Neural cell (in vitro differentiated cells): ENCODE data around the gene TAX1BP3. TPM values are rescaled to one million over a fixed set of nuclear protein-coding genes. Genes with fewer than 3 reads are reported as not detected.

Experiments used
- H2AFZ ChIP-seq: fragments of 200-600, 300-800 bp; sonication (generic), shearing (Covaris generic); 2 replicates; pipeline ENCODE4 v1.6.0; 2014; ENCODE audit warnings: low read depth, mild to moderate bottlenecking, antibody characterized with exemption, low read length, moderate library complexity
- H3F3A ChIP-seq: fragments of 200-600 bp; shearing (Covaris generic); 2 replicates; pipeline ENCODE4 v1.6.1; 2016; ENCODE audit warnings: mild to moderate bottlenecking, moderate library complexity, mixed read lengths, antibody characterized with exemption, low read length; ENCODE audit not compliant: insufficient read depth, poor library complexity, severe bottlenecking
- H3K27ac ChIP-seq: fragments of 200-600, 300-800 bp; sonication (generic), shearing (Covaris generic); 2 replicates; pipeline ENCODE4 v1.5.1; 2014; ENCODE audit warnings: mild to moderate bottlenecking, low read length, moderate library complexity
- H3K27me3 ChIP-seq: fragments of 300-800, 200-600 bp; sonication (generic), shearing (Covaris generic); 2 replicates; pipeline ENCODE4 v1.6.0; 2014; ENCODE audit warnings: mild to moderate bottlenecking, low read depth, low read length, moderate library complexity; ENCODE audit not compliant: insufficient read depth
- H3K36me3 ChIP-seq: fragments of 300-800, 200-600 bp; sonication (generic), shearing (Covaris generic); 2 replicates; pipeline ENCODE4 v1.5.1; 2014; ENCODE audit warnings: mild to moderate bottlenecking, antibody characterized with exemption, low read length, moderate library complexity; ENCODE audit not compliant: insufficient read depth
- H3K4me2 ChIP-seq: fragments of 300-800, 200-600 bp; sonication (generic), shearing (Covaris generic); 2 replicates; pipeline ENCODE4 v1.6.0; 2014; ENCODE audit warnings: mild to moderate bottlenecking, low read length
- H3K4me3 ChIP-seq: fragments of 300-800, 200-600 bp; sonication (generic), shearing (Covaris generic); 2 replicates; pipeline ENCODE4 v1.5.1; 2014; ENCODE audit warnings: mild to moderate bottlenecking, low read length, moderate library complexity
- H3K79me2 ChIP-seq: fragments of 200-600 bp; shearing (Covaris generic); replicated peaks from 2 replicates; pipeline ENCODE4 v1.6.0; 2014; ENCODE audit warnings: mild to moderate bottlenecking, low read length, moderate library complexity; ENCODE audit not compliant: insufficient read depth
- H3K9ac ChIP-seq: fragments of 300-800, 200-600 bp; sonication (generic), shearing (Covaris generic); 2 replicates; pipeline ENCODE4 v1.6.1; 2016; ENCODE audit warnings: mild to moderate bottlenecking, low read length, mixed read lengths
- H3K9me2 ChIP-seq: fragments of 200-600 bp; shearing (Covaris generic); 2 replicates; pipeline ENCODE4 v1.6.1; 2016; ENCODE audit warnings: mild to moderate bottlenecking, low read length, mixed read lengths; ENCODE audit not compliant: insufficient read depth
- H3K9me3 ChIP-seq: fragments of 200-600, 300-800 bp; sonication (generic), shearing (Covaris generic); 2 replicates; pipeline ENCODE4 v1.6.1; 2016; ENCODE audit warnings: mild to moderate bottlenecking, mixed run types, low read length, moderate library complexity, mixed read lengths
- H4K20me1 ChIP-seq: fragments of 200-600 bp; shearing (Covaris generic); 2 replicates; pipeline ENCODE4 v1.6.1; 2016; ENCODE audit warnings: mild to moderate bottlenecking, mixed run types; ENCODE audit not compliant: insufficient read depth
- CTCF ChIP-seq: fragments of 450-650 bp; IDR thresholded peaks from 2 replicates; pipeline ENCODE4 v1.5.1; 2014; ENCODE audit warnings: antibody characterized with exemption, mild to moderate bottlenecking, moderate library complexity; ENCODE audit not compliant: poor library complexity, severe bottlenecking
- EP300 ChIP-seq: fragments of 450-650 bp; conservative IDR thresholded peaks from 2 replicates; pipeline ENCODE4 v1.6.1; 2014; ENCODE audit warnings: antibody characterized with exemption, mild to moderate bottlenecking, moderate library complexity; ENCODE audit not compliant: poor library complexity, severe bottlenecking
- EZH2 ChIP-seq: fragments of 200-600, 300-800 bp; shearing (Covaris generic), sonication (generic); IDR thresholded peaks from 2 replicates; pipeline ENCODE4 v1.6.1; 2014; ENCODE audit warnings: antibody characterized with exemption, low read length, borderline replicate concordance, mild to moderate bottlenecking; ENCODE audit not compliant: insufficient read depth, poor library complexity, severe bottlenecking
- MXI1 ChIP-seq: fragments of 450-650 bp; conservative IDR thresholded peaks from 2 replicates; pipeline ENCODE4 v1.6.1; 2014; ENCODE audit warnings: antibody characterized with exemption, mild to moderate bottlenecking; ENCODE audit not compliant: poor library complexity, severe bottlenecking
- POLR2AphosphoS5 ChIP-seq: IDR thresholded peaks from 2 replicates; pipeline ENCODE4 v1.6.1; 2012
- RAD21 ChIP-seq: fragments of 450-650 bp; conservative IDR thresholded peaks from 2 replicates; pipeline ENCODE4 v1.6.1; 2014; ENCODE audit warnings: antibody characterized with exemption, mild to moderate bottlenecking, moderate library complexity
- REST ChIP-seq: IDR thresholded peaks from 2 replicates; pipeline ENCODE4 v1.6.1; 2012; ENCODE audit warnings: borderline replicate concordance
- SMC3 ChIP-seq: fragments of 450-650 bp; conservative IDR thresholded peaks from 2 replicates; pipeline ENCODE4 v1.6.1; 2014; ENCODE audit warnings: antibody characterized with exemption, mild to moderate bottlenecking, moderate library complexity; ENCODE audit not compliant: poor library complexity
- TAF1 ChIP-seq: IDR thresholded peaks from 2 replicates; pipeline ENCODE4 v1.6.1; 2012; ENCODE audit warnings: low read depth
- polyA plus RNA-seq: library from polyadenylated mRNA; depleted of rRNA; stranded (reverse); fragments of >200 nt; gene quantifications from 2 replicates; pipeline ENCODE4 v1.2.3, GENCODE V29; 2014

Gene TAX1BP3
- polyA plus RNA-seq, 1 donor from 2014 or later, result 79.2 TPM

GRCh38 chr17:3657588-3657869 is 10.8 kb downstream of the TAX1BP3 start:
- Histone ChIP-seq H3K9ac (no peak overlapping the region), H3K79me2 (no peaks in the 10 kb centered on the region), H3K27ac (no peak overlapping the region), H3K27me3 (no peaks in the 10 kb centered on the region), H3K9me3 (no peaks in the 10 kb centered on the region), H3K4me2 (no peak overlapping the region), H3K36me3 (no peaks in the 10 kb centered on the region), H2AFZ (no peak overlapping the region), H3F3A (no peaks in the 10 kb centered on the region), H3K4me3 (no peak overlapping the region), H4K20me1 (no peaks in the 10 kb centered on the region), H3K9me2 (no peaks in the 10 kb centered on the region)
- TF ChIP-seq POLR2AphosphoS5, result no peak
- TF ChIP-seq REST, result no peak
- TF ChIP-seq RAD21, result no peak
- TF ChIP-seq EZH2, result no peak
- TF ChIP-seq TAF1, result no peak
- no peak for TF ChIP-seq EP300
- no peak for TF ChIP-seq MXI1
- no peak for TF ChIP-seq SMC3
- no peak for TF ChIP-seq CTCF

GRCh38 chr17:3656755-3657587 is 11.4 kb downstream of the TAX1BP3 start:
- H3K9ac ChIP-seq, result no peak overlapping the region
- no peaks in the 10 kb centered on the region for H3K9me2 ChIP-seq
- H3K9me3 ChIP-seq, result no peaks in the 10 kb centered on the region
- H3K36me3 ChIP-seq, result no peaks in the 10 kb centered on the region
- no peak overlapping the region for H2AFZ ChIP-seq
- TF ChIP-seq REST, result no peak
- TF ChIP-seq TAF1, result no peak
- no peak for TF ChIP-seq CTCF
- no peak for TF ChIP-seq MXI1
- no peak for TF ChIP-seq POLR2AphosphoS5
- no peak for TF ChIP-seq EZH2
- no peak for TF ChIP-seq RAD21
- no peak for TF ChIP-seq EP300
- TF ChIP-seq SMC3, result no peak
- H4K20me1 ChIP-seq, result no peaks in the 10 kb centered on the region
- no peaks in the 10 kb centered on the region for H3F3A ChIP-seq
- no peaks in the 10 kb centered on the region for H3K27me3 ChIP-seq
- no peak overlapping the region for H3K4me3 ChIP-seq
- H3K79me2 ChIP-seq, result no peaks in the 10 kb centered on the region
- H3K4me2 ChIP-seq, result no peak overlapping the region
- H3K27ac ChIP-seq, result no peak overlapping the region
